Duodenal mucosa (tissue), 2 donors: ENCODE measurements around the gene HDAC1.
"Not testable (repeated sequence)": the region's sequence is repeated elsewhere in the genome, so short reads cannot be mapped to it uniquely, and the experiment has no call there.

Experiments used
- H3K27ac ChIP-seq: one replicate; pipeline ENCODE4 v1.7.0; 2013; ENCODE audit warnings: low read depth, low read length
- H3K27me3 ChIP-seq, 2 donors: one replicate each; pipeline ENCODE4 v1.7.0; 2013; ENCODE audit warnings: low read length in 2 of 2, control low read depth in 1 of 2; ENCODE audit not compliant: insufficient read depth in 2 of 2, control insufficient read depth in 1 of 2
- H3K36me3 ChIP-seq, 2 donors: one replicate each; pipeline ENCODE4 v1.7.0; 2013; ENCODE audit warnings: low read length in 2 of 2, control low read depth in 1 of 2; ENCODE audit not compliant: insufficient read depth in 2 of 2, control insufficient read depth in 1 of 2
- H3K4me1 ChIP-seq, 2 donors: one replicate each; pipeline ENCODE4 v1.7.0; 2013; ENCODE audit warnings: low read length in 2 of 2, control low read depth in 1 of 2; ENCODE audit not compliant: insufficient read depth in 2 of 2, control insufficient read depth in 1 of 2
- H3K4me3 ChIP-seq, 2 donors: one replicate each; pipeline ENCODE4 v1.7.0; 2013; ENCODE audit warnings: low read length in 2 of 2, low read depth in 1 of 2
- H3K9ac ChIP-seq, 2 donors: one replicate each; pipeline ENCODE4 v1.7.0; 2013; ENCODE audit warnings: low read length in 2 of 2, low read depth in 1 of 2
- H3K9me3 ChIP-seq, 2 donors: one replicate each; pipeline ENCODE4 v1.7.0; 2013; ENCODE audit warnings: low read length in 2 of 2, control low read depth in 1 of 2; ENCODE audit not compliant: control insufficient read depth in 1 of 2

Gene HDAC1

GRCh38 chr1:32256473-32257226 lies 35.2 kb upstream of the HDAC1 start:
- Histone ChIP-seq H3K27me3 (no peaks in the 10 kb centered on the region), H3K4me1 (peaks cover 0 to 4% of the 10 kb centered on the region in 2 donors), H3K27ac (no peak overlapping the region), H3K9me3 (no peaks in the 10 kb centered on the region), H3K9ac (no peak overlapping the region), H3K4me3 (no peak overlapping the region), H3K36me3 (no peaks in the 10 kb centered on the region)

DNA sequence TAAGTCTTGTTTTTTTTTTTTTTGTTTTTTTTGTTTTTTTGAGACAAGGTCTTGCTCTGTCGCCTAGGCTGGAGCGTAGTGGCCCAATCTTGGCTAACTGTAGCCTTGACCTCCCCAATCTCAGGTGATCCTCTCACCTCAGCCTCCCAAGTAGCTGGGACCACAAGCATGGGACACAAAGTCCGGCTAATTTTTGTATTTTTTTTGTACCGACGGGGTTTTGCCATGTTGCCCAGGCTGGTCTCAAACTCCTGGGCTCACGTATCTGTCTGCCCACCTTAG lies 34.7 kb upstream of the HDAC1 start:
- Histone ChIP-seq H3K4me3 (no peak overlapping the region), H3K27ac (no peak overlapping the region), H3K4me1 (peaks cover 0 to under 1% of the 10 kb centered on the region in 2 donors), H3K36me3 (no peaks in the 10 kb centered on the region), H3K9ac (no peak overlapping the region), H3K9me3 (no peaks in the 10 kb centered on the region), H3K27me3 (no peaks in the 10 kb centered on the region)

- H3K36me3 ChIP-seq, H3K9ac ChIP-seq, H3K27me3 ChIP-seq, H3K4me3 ChIP-seq, H3K27ac ChIP-seq, H3K9me3 ChIP-seq, H3K4me1 ChIP-seq: not testable (repeated sequence)
These were observed 28.7 kb upstream of the HDAC1 start for GRCh38 chr1:32263236-32263593.

DNA sequence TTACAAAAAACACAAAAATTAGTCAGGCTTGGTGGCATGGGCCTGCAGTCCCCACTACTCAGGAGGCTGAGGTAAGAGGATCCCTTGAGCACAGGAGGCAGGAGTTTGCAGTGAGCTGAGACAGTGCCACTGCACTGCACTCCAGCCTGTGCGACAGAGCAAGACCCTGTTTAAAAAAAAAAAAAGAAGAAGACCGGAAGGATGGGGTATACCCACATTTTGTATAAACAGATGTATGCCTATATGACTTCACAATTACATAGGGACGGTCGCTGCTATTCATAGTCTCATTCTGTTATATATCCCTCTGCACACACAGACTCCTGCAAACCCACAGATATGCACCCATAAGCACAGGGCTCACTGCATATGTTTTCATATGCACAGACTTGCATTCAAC lies 28.1 kb upstream of the HDAC1 start:
- Histone ChIP-seq H3K9me3 (no peaks in the 10 kb centered on the region), H3K4me1 (peaks cover 4 to 5% of the 10 kb centered on the region in 2 donors), H3K4me3 (no peak overlapping the region), H3K27me3 (no peaks in the 10 kb centered on the region), H3K9ac (no peak overlapping the region), H3K36me3 (no peaks in the 10 kb centered on the region), H3K27ac (no peak overlapping the region)

- Histone ChIP-seq H3K9me3 (no peaks in the 10 kb centered on the region), H3K4me3 (no peak overlapping the region), H3K4me1 (peaks cover 4 to 5% of the 10 kb centered on the region in 2 donors), H3K36me3 (no peaks in the 10 kb centered on the region), H3K27ac (no peak overlapping the region), H3K9ac (no peak overlapping the region), H3K27me3 (no peaks in the 10 kb centered on the region)
These were observed 26.0 kb upstream of the HDAC1 start for GRCh38 chr1:32265846-32266245.

GRCh38 chr1:32266921-32267591 lies 24.8 kb upstream of the HDAC1 start:
- H3K9me3 ChIP-seq, result no peaks in the 10 kb centered on the region
- H3K27ac ChIP-seq, result no peak overlapping the region
- no peaks in the 10 kb centered on the region for H3K27me3 ChIP-seq
- no peak overlapping the region for H3K9ac ChIP-seq
- no peaks in the 10 kb centered on the region for H3K36me3 ChIP-seq
- no peak overlapping the region for H3K4me3 ChIP-seq
- peaks cover 5 to 8% of the 10 kb centered on the region in 2 donors for H3K4me1 ChIP-seq

GRCh38 chr1:32269744-32270143 lies 22.1 kb upstream of the HDAC1 start:
- H3K36me3 ChIP-seq, result no peaks in the 10 kb centered on the region
- H3K9me3 ChIP-seq, result no peaks in the 10 kb centered on the region
- no peak overlapping the region for H3K4me3 ChIP-seq
- H3K4me1 ChIP-seq, result peaks cover 9 to 12% of the 10 kb centered on the region in 2 donors
- H3K27me3 ChIP-seq, result no peaks in the 10 kb centered on the region
- no peak overlapping the region for H3K27ac ChIP-seq
- H3K9ac ChIP-seq, result no peak overlapping the region

DNA sequence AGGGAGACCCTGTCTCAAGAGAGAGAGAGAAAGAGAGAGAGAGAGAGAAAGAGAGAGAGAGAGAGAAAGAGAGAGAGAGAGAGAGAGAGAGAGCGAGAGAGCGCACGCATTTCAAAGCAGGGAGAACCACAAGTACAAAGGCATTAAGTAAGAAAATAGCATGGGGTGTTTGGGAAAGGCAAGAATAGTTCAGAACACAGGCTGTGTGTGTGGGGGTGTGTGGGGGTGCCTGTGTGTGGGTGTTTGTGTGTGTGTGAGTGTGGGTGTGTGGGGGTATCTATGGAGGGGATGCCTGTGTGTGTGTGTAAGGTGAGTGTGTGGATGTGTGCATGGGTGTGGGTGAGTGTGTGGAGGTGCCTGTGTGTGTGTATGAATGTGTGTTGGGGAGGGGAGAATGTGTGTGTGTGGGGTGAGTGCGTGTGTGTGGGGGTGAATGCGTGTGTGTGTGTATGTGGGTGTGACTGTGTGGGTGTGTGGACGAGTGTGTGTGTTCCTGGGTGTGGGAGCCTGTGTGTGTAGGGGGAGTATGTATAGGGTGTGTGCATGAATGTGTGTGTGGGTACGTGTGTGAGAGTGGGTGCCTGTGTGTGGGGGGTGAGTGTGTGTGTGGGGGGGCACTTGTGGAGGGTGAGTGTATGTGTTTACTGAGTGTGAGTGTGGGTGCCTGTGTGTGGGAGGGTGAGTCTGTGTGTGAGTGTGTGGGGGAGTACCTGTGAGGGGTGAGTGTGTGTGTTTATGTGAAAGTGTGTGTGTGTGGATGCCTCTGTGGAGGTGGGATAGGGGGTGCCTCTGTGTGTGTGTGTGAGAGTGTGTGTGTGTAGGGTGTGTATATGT lies 19.1 kb upstream of the HDAC1 start:
- Histone ChIP-seq H3K4me3 (no peak overlapping the region), H3K27me3 (no peaks in the 10 kb centered on the region), H3K36me3 (peaks cover 0 to 3% of the 10 kb centered on the region in 2 donors), H3K27ac (no peak overlapping the region), H3K9me3 (no peaks in the 10 kb centered on the region), H3K9ac (no peak overlapping the region), H3K4me1 (peaks cover 8 to 9% of the 10 kb centered on the region in 2 donors)

DNA sequence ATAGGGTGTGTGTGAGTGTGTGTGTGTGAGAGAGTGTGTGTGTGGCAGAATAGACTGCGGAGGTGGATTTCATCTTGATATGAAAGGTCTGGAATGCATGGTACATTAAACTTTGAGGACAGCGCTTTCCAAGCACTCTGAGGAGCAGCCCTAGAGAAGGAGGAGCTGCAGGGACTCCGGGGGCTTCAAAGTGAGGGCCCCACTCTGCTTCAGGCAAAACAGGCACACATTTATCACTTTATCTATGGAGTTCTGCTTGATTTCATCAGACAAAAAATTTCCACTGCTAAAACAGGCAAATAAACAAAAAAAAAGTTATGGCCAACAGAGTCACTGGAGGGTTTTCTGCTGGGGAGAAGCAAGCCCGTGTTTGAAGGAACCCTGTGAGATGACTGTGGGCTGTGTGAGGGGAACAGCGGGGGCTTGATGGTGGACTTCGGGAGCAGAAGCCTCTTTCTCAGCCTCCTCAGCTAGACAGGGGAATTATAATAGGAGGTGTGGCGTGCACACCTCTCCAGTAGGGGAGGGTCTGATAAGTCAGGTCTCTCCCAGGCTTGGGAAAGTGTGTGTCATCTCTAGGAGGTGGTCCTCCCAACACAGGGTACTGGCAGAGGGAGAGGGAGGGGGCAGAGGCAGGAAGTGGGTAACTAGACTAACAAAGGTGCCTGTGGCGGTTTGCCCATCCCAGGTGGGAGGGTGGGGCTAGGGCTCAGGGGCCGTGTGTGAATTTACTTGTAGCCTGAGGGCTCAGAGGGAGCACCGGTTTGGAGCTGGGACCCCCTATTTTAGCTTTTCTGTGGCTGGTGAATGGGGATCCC lies 18.3 kb upstream of the HDAC1 start:
- peaks cover 0 to 3% of the 10 kb centered on the region in 2 donors for H3K36me3 ChIP-seq
- peaks cover 8 to 9% of the 10 kb centered on the region in 2 donors for H3K4me1 ChIP-seq
- H3K9me3 ChIP-seq, result no peaks in the 10 kb centered on the region
- no peaks in the 10 kb centered on the region for H3K27me3 ChIP-seq
- H3K27ac ChIP-seq, result no peak overlapping the region
- H3K9ac ChIP-seq, result no peak overlapping the region
- no peak overlapping the region for H3K4me3 ChIP-seq
